T-helper 1 cell treated with Interleukin-12 subunit alpha and Interleukin-12 subunit beta and Interleukin-4 antibody, amounts not matched to agents 30 ng/mL and 1 ng/mL, for 36 hours (primary cell): ENCODE measurements around the gene LSAMP. TPM values are rescaled to one million over a fixed set of nuclear protein-coding genes. Genes with fewer than 3 reads are reported as not detected.
"Not testable (repeated sequence)": the region's sequence is repeated elsewhere in the genome, so short reads cannot be mapped to it uniquely, and the experiment has no call there.

Experiments used
- intact Hi-C: fragments of 100-400 bp; cut with micrococcal nuclease; formaldehyde crosslinking; loops from one replicate; pipeline ENCODE4 v1.15.1; 2024
- total RNA-seq: library from RNA; stranded (reverse); gene quantifications from 2 replicates; pipeline ENCODE4 v1.2.3, GENCODE V29; 2022

LSAMP gene
- total RNA-seq, 1 donor from 2014 or later, result not detected

DNA sequence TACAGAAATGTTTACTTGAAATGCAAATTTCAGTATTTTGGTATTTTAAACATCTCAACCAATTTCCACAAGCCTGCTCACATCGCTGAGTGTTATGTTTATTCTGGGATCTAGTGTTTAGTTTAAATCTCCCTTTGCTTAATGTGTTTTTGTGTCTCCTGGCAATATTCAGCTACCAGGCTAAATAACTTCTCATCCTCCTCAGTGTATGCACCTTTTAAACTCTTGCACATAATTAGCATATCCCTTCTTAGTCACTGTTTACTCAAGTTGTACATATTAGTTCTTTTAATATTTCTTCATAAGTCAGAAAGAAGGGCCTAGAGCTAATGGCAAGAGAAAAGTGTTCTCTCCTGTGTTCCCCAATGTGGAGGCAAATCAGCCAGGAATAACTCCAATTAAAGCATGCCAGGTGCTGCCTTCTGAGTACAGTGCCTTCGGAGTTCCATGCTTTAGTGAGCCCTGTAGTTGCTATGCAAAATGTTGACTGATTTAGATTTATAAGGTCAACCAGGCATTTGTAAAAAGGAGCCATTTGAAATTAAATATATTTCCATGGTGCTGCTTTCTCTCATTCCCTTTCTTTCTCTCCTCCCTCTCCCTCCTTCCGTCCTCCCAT is 587.7 kb downstream of the LSAMP start:
- intact Hi-C loops, result no loop called here

DNA sequence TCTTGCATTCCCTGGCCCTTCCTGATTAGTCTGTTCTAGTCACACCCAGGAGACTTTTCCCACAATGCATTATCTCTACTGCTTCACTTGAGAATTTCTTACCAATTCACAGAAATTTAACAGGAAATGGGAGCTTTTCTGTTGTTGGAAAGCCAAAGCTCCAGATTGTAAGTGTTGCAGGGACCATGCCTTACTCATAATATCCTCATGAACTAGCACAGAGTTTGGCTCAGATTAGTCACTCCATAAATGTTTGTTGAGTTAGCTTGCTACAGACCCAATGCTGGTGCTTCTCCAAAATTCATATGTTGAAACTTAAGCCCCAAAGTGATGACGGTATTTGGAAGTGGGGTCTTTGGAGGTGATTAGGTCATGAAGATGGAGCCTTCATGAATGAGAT is 589.4 kb downstream of the LSAMP start:
- intact Hi-C loops, result no loop called here

DNA sequence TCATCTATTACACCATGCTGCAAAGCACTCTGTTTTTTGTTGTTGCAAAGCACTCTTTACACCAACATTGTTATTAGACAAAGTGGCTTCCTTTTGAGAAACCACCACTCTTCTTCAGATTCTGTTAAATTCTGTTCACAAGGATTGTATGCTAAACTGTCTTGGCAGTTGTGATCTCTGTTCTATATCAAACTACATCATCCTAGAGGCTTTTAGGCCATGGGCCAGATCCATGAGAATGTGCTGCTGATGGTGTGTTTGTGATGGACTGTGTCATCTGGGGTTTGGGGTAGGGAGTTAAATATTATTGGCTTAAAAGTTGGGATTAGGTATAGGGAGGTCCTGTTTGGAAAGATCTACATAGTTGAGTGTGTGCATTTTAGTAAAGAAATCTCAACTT is 592.2 kb downstream of the LSAMP start:
- intact Hi-C loops, result no loop called here

DNA sequence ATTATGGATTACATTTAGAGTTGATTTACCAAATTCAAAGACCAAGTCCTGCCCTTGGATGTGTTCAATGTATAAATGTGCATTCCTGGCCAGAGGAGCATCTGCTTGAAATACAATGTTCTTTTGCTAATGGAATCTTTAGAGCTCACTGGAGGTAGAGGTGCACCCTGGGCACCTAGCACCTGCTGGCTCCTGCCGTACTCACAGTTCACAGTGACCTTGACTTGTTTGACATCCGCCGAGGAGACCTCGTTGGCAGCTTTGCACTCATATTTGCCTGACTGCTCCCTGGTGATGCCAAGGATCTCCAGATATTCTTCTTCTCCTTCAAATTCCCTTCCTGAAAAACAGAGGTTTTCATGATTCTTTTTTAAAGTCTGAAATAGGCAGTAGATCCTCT is 593.0 kb downstream of the LSAMP start:
- intact Hi-C loops, result no loop called here

DNA sequence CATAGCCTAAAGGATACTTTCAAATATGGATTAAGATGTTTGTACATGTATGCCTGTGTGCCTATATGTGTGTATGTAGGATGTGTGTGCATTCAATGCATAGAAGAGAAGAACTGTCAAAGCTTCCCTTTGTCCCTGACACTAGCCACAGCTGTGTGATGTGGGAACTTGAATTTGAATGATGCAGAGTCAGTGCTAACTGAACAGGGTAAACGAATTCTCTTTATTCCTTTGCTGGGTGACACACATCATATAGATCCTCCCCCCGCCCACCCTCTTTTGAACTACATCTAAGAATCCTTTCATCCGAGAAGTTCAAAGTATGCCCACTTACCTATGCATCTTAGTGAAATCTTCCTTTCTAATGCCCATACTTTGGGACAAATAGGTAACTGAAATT is 593.7 kb downstream of the LSAMP start:
- intact Hi-C loops, result no loop called here

DNA sequence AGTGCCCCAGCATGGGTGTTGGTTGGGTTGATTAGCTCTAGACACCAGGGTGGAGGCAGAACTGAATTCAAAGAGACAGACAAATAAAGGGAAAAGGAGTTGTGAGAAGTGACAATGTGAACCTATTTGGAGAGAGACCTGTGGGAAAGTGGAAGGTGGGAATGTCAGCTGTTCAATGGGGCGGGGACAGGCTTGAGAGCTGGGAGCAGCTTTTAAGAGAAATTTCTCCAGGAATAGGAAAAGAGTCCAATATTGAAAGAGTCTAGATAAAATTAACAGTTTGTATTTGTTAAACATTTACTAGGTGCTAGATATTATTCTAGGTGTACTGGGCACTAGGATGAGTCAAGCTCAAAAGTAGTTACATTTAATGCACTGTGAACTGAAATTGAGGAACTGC is 596.6 kb downstream of the LSAMP start:
- intact Hi-C loops, result no loop called here

DNA sequence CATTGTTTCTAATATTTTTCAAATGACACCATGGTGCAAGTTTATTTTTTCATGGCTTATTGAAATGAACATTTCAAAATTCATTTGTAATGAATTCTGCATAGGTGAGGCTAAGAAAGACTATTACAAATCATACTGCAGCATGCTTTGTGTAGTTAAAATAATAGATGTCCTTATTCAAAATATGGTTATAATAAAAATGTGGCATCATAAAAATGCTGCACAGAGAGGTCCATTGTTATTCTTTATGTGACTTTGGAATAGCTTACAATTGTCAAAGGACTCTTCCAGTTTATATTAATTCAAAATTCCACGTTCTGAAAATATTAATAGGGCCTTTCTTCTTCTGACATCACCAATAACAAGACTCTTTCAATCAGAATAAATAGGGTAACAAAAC is 599.3 kb downstream of the LSAMP start:
- intact Hi-C loops, result no loop called here

DNA sequence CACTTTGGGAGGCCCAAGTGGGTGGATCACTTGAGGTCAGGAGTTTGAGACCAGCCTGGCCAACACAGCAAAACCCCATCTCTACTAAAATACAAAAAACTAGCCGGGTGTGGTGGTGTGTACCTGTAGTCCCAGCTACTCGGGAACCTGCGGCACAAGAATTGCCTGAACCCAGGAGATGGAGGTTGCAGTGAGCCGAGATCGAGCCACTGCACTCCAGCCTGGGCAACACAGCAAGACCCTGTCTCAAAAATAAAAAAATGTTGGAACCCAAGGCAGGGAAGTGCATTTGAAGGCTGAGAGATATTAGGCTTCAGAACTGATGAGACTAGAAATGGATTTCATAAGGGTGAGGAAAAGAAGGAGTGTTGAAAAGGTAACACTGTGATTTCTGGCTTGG is 600.6 kb downstream of the LSAMP start:
- intact Hi-C loops, result not testable (repeated sequence)

DNA sequence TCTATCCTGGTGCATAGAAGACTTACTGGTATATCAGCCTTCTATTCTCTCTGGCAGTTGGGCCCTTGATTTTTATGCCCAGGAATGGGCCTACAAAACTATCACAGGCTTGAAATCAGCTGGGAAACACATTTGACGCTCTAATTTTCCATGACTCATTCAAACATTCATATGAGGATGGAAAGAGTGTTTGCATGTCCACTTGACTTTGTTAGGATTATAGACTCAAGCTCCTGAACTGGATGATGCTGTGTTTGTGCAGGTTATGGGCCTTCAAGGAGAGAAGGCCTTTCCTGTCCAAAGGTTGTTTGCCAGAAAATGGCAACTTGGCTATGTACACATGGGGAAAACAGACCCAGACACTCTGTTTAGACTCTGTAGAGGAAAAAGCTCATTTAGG is 602.1 kb downstream of the LSAMP start:
- intact Hi-C loops, result no loop called here

DNA sequence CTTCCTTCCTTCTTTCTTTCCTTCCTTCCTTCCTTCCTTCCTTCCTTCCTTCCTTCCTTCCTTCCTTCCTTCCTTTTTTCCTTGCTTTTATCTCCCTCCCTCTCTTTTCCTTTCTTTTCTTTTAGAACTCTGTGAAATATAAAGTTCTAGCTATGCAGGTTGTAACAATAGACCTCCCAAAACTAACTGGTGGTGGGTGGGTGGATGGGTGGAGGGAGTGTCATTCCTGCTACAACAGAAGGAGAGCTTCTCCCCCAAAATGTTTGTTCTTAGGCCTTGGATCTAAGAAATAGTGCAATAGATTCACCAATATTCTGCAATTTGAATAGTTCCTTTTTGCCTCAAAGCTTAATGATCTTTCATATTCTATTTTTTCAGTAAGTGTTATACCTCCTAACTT is 606.0 kb downstream of the LSAMP start:
- intact Hi-C loops, result no loop called here

DNA sequence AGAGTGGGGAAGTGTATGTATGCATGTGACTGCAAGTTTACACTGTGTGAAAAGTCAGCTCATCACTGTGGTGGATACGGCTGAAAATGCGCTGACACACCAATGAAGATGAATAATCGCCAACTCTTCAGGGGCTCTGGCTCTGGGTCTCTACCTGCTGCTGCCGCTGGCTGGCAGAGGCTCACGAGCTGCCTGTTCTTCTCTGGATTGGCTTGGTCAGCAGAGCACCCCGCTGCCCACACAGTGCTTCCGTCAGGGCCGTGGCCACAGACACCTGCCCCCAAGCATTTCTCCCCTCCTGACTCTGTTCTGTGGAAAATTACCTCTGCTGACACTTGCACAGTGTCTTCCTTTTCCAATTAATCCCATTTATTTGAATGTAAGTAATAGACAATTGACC is 606.5 kb downstream of the LSAMP start:
- intact Hi-C loops, result no loop called here

DNA sequence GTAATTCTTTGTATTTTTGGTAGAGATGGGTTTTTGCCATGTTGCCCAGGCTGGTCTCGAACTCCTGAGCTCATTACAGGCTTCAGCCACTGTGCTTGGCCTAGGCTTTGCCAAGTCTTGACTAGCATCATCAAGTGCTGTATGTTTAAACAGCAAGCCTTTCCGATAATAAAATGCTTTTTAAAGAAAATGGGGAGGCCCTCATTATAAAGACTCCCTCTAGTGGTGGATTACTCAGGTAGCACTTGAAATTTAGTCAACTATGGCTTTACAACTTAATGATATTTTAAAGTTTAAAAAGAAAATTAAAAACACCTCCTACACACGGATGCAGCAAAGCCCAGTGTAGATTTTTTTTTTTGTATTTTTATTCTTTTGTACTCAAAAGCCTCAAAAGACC is 608.3 kb downstream of the LSAMP start:
- intact Hi-C loops, result no loop called here

DNA sequence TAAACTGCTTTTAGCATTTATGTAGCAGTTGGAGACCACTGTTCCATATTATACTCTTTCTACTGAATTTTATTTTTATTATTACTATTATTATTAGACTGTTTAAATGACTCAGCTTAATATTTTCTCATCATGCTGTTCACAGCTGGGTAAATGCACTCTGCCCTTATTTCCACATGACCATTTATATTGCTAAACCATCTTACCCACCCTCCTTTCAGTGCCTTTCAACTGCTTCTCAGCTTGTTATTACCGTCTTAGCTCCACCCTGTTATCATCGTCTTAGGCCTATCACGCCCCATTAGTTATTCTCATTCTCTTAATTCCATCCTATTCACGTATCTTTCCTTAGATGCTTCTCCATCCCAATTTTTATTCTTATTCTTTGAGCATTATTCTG is 609.3 kb downstream of the LSAMP start:
- intact Hi-C loops, result no loop called here

DNA sequence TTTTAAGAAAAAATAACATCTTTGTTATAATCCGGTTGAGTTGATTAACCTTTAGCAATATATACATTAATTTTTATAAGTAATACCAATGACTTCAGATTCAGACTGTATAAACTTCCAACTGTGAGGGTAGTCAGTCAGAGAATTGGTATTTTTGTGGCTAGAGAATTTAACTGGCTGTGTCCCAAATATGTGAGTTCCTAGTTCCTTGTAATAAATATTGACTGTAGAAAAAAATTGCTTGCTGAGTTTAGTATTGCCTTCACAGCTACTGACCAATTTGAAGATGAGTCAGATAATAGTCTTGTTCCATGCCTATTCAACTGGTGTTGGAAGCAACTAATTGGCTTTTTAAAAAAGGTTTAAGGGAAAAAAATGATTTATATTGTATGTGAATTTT is 611.2 kb downstream of the LSAMP start:
- intact Hi-C loops, result no loop called here

DNA sequence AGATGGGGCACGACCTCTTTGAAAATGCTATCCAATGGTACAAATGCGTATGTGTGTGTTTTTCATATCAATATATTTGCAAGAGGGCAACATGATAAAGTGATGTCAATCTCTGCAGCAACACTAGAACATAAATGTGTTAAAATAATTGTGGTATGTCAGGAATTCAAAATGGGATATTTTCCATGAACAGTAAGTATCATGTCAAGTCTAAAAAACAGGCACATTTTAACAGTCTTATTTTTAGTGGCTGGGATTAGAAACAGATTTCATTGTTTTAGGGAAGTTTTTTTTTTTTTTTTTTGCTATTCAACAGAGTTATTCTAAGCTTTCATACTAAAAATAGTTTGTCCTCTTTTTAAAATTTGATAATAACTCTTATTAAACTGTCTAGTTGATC is 612.2 kb downstream of the LSAMP start:
- intact Hi-C loops, result no loop called here

DNA sequence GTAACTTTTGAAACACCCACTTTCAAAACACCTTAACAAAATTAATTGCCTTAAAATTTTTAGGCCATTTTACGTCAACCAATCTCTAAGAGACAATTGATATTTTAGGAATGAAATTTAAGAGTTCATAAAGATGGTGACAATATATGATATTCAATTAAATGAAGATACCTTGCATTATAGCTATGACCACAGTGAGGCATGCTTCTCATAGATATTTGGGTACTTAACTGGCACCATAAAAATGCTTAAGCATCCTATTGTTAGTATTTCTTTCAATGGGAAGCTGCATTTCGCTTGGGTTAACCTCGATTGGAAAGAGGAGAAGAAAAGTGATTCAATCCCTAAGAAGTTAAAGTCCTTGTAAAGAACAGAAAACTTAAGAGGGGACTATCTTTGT is 613.0 kb downstream of the LSAMP start:
- intact Hi-C loops, result no loop called here

DNA sequence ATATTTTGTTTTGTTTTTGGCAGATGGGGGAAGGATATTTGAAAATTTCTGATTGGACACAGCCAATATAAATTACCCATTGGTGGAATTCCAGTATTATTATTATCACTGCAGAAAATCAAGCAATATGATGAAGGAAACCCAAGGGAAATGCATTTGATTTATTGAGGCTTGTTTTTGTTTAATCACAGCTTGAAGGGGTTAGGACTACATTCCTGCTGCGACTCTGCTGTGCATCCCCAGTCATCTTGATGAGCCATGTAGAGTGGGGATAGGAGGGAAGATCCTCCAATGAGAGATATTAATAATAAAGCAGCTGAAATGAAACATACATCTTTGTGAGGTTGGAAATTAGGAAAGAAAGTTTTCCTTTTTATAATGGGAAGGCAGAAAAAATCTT is 613.4 kb downstream of the LSAMP start:
- intact Hi-C loops, result no loop called here

DNA sequence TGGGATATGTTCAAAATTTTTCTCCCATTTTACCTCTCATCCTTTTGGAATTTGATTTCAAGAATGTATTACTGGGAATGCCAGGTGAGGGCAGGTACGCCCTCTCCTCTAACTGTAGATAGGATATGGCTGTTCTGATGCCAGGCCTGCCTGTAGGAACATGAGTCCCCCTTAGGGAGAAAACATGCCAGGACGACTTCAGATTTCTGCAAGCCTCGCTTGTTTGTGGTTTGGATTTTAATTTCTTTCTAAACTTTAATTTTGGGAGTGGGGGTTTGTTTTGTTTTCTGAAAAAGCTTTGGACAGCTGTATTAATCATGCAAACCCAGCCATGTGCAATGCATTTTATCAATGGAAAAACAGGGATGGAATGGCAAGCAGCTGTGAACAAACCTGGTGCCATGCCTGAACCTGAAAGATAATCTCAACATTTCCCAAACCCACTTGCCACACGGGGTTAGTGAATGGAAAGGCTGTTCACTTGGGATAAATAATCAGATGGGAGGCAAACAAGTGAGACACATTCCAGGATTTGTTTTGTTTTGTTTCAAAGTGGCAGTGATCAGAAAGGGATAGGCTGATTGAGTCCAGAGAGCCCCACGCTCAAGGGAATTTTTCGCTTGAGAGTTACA is 614.4 kb downstream of the LSAMP start:
- intact Hi-C loops, result no loop called here

DNA sequence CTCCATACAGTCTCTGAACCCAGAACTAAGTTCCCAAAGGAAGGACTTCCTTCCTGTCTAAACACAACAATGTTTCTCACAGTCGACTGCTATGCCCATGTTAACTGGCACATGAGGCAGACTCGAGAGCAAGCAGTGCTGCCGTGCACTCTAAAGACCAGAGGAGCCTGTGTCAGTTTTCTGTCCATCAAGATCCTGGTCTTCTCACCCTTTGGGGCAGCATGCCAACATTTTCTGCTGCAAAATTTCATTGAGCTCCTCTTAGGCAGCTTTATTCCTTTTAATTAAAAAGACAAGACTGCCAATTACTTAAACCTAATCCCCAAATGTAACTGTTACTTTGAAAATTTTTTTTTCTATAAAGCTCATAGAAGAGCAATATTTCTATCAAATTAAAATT is 616.9 kb downstream of the LSAMP start:
- intact Hi-C loops, result no loop called here

DNA sequence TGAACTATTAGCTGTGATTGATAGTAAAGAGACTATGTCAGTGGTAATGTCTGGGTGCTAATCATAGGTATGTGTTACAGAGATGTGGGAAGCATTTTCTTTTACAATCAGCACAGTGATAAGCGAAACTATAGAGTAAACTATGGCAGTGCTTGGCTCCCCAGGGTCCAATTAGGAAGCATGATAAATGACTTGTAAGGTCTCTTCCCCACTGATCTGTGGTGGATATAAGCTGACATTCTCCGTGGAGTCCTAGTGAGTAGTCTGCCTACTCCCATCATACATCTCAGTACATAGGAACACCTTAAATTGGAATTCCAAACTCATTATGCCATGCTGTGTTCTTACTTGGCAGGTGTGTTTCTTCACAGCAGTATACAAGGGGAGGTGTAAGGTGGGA is 617.8 kb downstream of the LSAMP start:
- intact Hi-C loops, result no loop called here

DNA sequence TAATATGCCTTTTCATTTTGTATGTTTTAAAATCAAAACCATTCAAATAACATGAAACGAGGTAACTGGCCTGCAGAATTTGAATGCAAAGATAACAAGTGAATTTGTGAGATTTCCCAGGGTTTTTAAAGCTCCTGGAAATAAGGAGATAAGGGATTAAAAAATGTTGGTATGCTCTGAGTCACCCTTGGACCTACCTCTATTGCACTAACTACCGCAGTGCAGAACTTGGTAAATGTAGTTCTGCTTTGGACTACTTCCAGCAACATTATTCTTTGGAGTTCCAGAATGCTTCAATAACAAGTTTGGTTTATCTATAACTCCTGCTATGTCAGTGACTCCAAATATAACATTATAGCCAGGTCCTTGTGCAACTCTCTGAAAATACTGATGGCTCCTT is 620.2 kb downstream of the LSAMP start:
- intact Hi-C loops, result no loop called here

DNA sequence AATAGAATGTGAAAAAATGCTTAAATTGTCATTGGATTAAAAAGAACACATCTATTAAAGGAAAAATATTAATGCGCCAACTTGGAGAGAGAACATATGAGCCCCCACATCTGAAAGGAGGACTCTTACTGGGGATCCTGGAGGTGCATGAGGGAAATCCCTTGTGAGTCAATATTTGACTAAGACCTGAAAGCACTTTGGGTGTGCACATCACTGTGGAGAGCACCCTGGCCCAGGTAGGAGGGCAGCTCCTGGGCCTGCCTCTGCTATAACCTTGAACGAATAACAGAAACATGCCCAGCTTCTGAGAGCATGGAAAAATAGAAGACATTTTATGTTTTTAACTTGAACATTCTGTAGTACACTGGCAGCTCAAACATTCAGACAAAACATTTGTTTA is 622.2 kb downstream of the LSAMP start:
- intact Hi-C loops, result no loop called here

DNA sequence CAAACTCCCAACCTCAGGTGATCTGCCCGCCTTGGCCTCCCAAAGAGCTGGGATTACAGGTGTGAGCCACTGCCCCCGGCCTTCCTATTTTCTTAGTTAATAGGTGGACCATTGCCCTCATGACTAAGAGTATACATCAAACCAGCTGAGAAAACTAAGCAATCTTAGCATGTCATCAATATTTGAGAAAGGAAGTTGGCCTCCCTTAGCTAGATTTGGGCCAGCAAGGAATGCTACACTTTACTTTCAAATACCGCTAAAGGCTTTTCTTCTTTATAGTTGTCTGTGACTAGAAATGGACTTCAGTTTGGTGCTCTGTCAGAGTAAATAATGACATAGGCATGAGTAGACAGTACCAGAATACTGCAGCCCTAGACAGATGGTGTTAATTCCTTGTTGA is 622.7 kb downstream of the LSAMP start:
- intact Hi-C loops, result no loop called here
